OCI-LY1 (cell line): Measurements from ENCODE around the gene SLIT3.

Experiments
- CTCF ChIP-seq: fragments of 200-600 bp; sonication (generic), shearing (Covaris generic); IDR thresholded peaks from 2 replicates; pipeline ENCODE4 v1.5.1; 2017; ENCODE audit warnings: mild to moderate bottlenecking, antibody characterized with exemption, low read length, moderate library complexity, mixed read lengths
- EZH2 ChIP-seq: fragments of 200-600 bp; sonication (generic), shearing (Covaris generic); IDR thresholded peaks from 2 replicates; pipeline ENCODE4 v1.8.0; 2017; ENCODE audit warnings: borderline replicate concordance, mixed run types, mild to moderate bottlenecking, antibody characterized with exemption, low read length, moderate library complexity, mixed read lengths

GRCh38 chr5:169183576-169183975 is 117.4 kb downstream of the SLIT3 start:
- no peak for TF ChIP-seq CTCF
- no peak for TF ChIP-seq EZH2
